Neural crest cell (in vitro differentiated cells): ENCODE measurements around the gene CBL. TPM values are rescaled to one million over a fixed set of nuclear protein-coding genes. Genes with fewer than 3 reads are reported as not detected.
"Not testable (repeated sequence)": the region's sequence is repeated elsewhere in the genome, so short reads cannot be mapped to it uniquely, and the experiment has no call there.

Experiments
- DNase-seq: peaks from one replicate; pipeline ENCODE4 v3.0.0; 2021; ENCODE audit warnings: low read depth, mixed read lengths, low spot score
- H3K27ac Mint-ChIP-seq: one replicate; pipeline ENCODE4 v1.8.0; 2021; ENCODE audit warnings: mild to moderate bottlenecking, mixed read lengths; ENCODE audit not compliant: unreplicated experiment
- H3K27me3 Mint-ChIP-seq: 2 replicates; pipeline ENCODE4 v1.8.0; 2021; ENCODE audit warnings: low read depth, mild to moderate bottlenecking, mixed read lengths
- H3K36me3 Mint-ChIP-seq: 2 replicates; pipeline ENCODE4 v1.8.0; 2021; ENCODE audit warnings: low read depth, mild to moderate bottlenecking, mixed read lengths
- H3K4me1 Mint-ChIP-seq: 2 replicates; pipeline ENCODE4 v1.8.0; 2021; ENCODE audit warnings: mixed read lengths
- H3K4me3 Mint-ChIP-seq: one replicate; pipeline ENCODE4 v1.8.0; 2021; ENCODE audit warnings: mild to moderate bottlenecking, mixed read lengths
- H3K9me3 Mint-ChIP-seq: 2 replicates; pipeline ENCODE4 v1.8.0; 2021; ENCODE audit warnings: mixed read lengths
- total RNA-seq: library from RNA; stranded (reverse); gene quantifications from 2 replicates; pipeline ENCODE4 v1.2.1, GENCODE V29; 2021
- TF ChIP-seq, protein P1 (sequence below): fragments of 200-600 bp; sonication (generic); conservative IDR thresholded peaks from 2 replicates; pipeline ENCODE4 v1.5.0; 2021; ENCODE audit warnings: antibody characterized with exemption, mild to moderate bottlenecking

Gene CBL
- total RNA-seq, 1 donor from 2014 or later, result 43.5 TPM

DNA sequence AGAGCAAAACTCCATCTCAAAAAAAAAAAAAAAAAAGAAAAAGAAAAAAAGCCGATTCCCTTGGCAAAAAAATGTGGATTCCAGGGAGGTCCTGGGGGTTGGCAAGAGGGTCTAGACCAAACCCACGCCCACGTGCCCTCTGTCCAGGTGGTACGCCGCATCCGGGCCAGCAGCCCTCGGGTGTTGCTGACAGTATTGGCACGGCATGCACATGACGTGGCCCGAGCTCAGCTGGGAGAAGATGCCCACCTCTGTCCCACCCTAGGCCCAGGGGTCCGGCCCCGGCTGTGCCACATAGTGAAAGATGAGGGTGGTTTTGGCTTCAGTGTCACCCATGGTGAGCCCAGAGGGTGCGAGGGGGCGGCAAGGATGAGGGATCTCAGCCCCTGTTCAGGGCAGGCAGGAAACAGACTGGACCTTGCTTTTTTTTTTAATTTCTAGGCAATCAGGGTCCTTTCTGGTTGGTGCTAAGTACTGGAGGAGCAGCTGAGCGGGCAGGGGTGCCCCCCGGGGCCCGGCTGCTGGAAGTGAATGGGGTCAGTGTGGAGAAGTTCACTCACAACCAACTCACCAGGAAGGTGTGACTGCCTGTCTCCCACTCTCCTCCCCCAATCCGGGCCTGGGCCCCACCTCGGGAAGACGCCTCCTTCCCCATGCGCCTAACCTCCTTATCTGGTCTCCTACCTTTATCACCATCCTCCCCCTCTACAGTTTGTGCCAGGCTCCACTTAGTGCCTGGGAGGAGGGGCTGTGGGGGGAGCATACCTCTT, 18.8 kb upstream of the CBL start:
- no peak for DNase-seq

DNA sequence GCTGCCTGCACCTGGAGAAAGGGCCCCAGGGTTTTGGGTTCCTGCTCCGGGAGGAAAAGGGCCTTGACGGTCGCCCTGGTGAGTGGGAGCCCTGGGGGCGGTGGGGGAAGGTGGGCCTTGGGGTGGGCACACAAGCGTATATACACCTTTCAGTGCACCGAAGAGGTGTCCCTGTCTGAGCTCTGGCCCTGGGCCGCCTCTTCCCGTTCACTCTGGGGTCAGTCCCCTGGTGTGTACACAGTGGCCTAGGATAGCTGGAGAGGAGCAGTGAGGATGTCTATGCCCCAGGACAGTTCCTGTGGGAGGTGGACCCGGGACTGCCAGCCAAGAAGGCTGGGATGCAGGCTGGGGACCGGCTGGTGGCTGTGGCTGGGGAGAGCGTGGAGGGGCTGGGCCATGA, 18.1 kb upstream of the CBL start:
- H3K4me1 Mint-ChIP-seq, result peaks cover 4% of the 10 kb centered on the region
- TF ChIP-seq, protein P1, sequence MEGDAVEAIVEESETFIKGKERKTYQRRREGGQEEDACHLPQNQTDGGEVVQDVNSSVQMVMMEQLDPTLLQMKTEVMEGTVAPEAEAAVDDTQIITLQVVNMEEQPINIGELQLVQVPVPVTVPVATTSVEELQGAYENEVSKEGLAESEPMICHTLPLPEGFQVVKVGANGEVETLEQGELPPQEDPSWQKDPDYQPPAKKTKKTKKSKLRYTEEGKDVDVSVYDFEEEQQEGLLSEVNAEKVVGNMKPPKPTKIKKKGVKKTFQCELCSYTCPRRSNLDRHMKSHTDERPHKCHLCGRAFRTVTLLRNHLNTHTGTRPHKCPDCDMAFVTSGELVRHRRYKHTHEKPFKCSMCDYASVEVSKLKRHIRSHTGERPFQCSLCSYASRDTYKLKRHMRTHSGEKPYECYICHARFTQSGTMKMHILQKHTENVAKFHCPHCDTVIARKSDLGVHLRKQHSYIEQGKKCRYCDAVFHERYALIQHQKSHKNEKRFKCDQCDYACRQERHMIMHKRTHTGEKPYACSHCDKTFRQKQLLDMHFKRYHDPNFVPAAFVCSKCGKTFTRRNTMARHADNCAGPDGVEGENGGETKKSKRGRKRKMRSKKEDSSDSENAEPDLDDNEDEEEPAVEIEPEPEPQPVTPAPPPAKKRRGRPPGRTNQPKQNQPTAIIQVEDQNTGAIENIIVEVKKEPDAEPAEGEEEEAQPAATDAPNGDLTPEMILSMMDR, result no peak

More for the DNA sequence above, 18.8 kb upstream of the CBL start:
- H3K27me3 Mint-ChIP-seq, result no peaks in the 10 kb centered on the region
- no peak overlapping the region for H3K27ac Mint-ChIP-seq
- TF ChIP-seq, protein P1, result no peak
- no peaks in the 10 kb centered on the region for H3K9me3 Mint-ChIP-seq
- H3K4me3 Mint-ChIP-seq, result no peak overlapping the region
- H3K4me1 Mint-ChIP-seq, result peaks cover 4% of the 10 kb centered on the region
- no peaks in the 10 kb centered on the region for H3K36me3 Mint-ChIP-seq

DNA sequence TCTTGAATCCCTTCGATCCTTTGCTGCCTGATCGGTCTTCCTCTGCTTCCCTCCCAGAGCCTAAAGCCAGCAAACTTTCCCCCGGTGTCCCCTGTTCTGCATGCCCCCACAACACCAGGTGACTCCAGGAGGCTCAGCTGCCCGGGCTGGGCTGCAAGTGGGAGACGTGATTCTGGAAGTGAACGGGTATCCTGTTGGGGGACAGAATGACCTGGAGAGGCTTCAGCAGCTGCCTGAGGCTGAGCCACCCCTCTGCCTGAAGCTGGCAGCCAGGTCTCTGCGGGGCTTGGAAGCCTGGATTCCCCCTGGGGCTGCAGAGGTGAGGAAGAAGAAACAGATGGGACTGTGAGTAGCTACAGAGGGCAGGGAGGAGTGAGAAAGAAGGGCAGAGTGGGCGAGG, 17.3 kb upstream of the CBL start:
- H3K27ac Mint-ChIP-seq, result no peak overlapping the region
- H3K27me3 Mint-ChIP-seq, result no peaks in the 10 kb centered on the region
- H3K9me3 Mint-ChIP-seq, result no peaks in the 10 kb centered on the region
- TF ChIP-seq, protein P1, result no peak
- no peak overlapping the region for H3K4me3 Mint-ChIP-seq
- peaks cover 4% of the 10 kb centered on the region for H3K4me1 Mint-ChIP-seq
- no peak for DNase-seq
- no peaks in the 10 kb centered on the region for H3K36me3 Mint-ChIP-seq

More for the DNA sequence above, 18.1 kb upstream of the CBL start:
- H3K4me3 Mint-ChIP-seq, result no peak overlapping the region
- no peaks in the 10 kb centered on the region for H3K9me3 Mint-ChIP-seq
- no peak overlapping the region for H3K27ac Mint-ChIP-seq
- no peaks in the 10 kb centered on the region for H3K36me3 Mint-ChIP-seq
- no peak for DNase-seq
- H3K27me3 Mint-ChIP-seq, result no peaks in the 10 kb centered on the region

DNA sequence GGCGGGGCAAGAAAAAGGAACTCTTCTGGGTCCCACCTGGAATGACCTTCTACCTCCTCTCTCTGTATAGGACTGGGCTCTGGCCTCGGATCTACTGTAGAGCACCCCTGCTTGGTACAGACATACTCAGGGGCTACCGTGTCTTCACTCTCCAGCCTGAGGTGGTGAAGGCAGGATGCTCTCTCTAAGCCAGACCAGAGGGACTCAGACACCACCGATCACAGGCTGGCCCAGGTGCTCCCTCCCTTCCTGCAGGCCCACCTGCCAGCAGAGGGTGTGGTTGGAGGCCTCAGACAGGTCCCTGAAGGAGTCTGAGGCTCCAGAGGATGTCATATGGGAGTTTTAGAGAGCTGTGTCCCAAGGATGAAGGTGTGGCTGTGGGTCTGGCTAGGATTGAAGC, 16.7 kb upstream of the CBL start:
- Mint-ChIP-seq H3K9me3 (no peaks in the 10 kb centered on the region), H3K27ac (no peak overlapping the region)
- DNase-seq, result no peak

DNA sequence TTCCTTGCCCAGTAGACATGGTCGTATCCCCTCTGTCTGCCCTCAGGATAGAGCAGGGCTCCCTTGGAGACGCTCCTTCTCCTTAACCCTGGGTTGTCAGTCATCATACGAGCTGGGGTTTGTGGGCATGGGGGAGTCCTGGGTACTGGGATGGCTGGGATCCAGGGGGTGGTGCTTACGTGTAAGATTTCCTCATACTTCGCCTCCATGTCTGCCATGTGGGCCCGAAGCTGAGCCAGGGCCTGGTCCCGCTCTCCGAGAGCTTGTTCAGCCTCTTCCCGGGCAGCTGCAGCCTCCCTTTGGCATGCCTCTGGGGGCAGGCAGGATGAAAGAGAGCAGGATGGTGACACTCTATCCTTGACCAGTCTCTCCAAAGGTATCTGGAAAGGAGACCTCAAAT, 15.6 kb upstream of the CBL start:
- H3K27ac Mint-ChIP-seq, result no peak overlapping the region
- no peaks in the 10 kb centered on the region for H3K9me3 Mint-ChIP-seq
- TF ChIP-seq, protein P1, result no peak
- no peaks in the 10 kb centered on the region for H3K36me3 Mint-ChIP-seq
- no peak overlapping the region for H3K4me3 Mint-ChIP-seq
- no peaks in the 10 kb centered on the region for H3K27me3 Mint-ChIP-seq
- H3K4me1 Mint-ChIP-seq, result peaks cover 2% of the 10 kb centered on the region
- DNase-seq, result no peak

More for the DNA sequence above, 16.7 kb upstream of the CBL start:
- no peaks in the 10 kb centered on the region for H3K36me3 Mint-ChIP-seq
- no peak overlapping the region for H3K4me3 Mint-ChIP-seq
- TF ChIP-seq, protein P1, result no peak
- H3K27me3 Mint-ChIP-seq, result no peaks in the 10 kb centered on the region
- peaks cover 4% of the 10 kb centered on the region for H3K4me1 Mint-ChIP-seq

DNA sequence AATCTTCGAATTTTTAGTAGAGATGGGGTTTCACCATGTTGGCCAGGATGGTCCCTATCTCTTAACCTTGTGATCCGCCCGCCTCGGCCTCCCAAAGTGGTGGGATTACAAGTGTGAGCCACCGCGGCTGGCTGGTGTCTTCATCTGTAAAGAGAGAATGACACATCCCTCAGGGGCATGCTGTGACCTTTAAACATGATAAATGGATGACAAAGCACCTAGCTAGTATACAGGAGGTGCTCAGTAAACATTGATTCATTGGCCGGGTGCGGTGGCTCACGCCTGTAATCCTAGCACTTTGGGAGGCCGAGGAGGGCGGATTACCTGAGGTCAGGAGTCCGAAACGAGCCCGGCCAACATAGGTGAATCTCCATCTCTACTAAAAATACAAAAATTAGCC, 14.9 kb upstream of the CBL start:
- not testable (repeated sequence) for DNase-seq, H3K36me3 Mint-ChIP-seq, H3K4me3 Mint-ChIP-seq, H3K4me1 Mint-ChIP-seq, H3K9me3 Mint-ChIP-seq, H3K27ac Mint-ChIP-seq, H3K27me3 Mint-ChIP-seq
